UCSD-AML1 (cell line): ENCODE results near the gene SLC25A34.

Source experiments
- DNase-seq: peaks from one replicate; lab custom pipeline; 2025; ENCODE audit not compliant: unreplicated experiment; lab: John Stamatoyannopoulos, UW

SLC25A34 gene

GRCh38 chr1:15712168-15712567 lies 23.9 kb upstream of the SLC25A34 start:
- no peak for DNase-seq

DNA sequence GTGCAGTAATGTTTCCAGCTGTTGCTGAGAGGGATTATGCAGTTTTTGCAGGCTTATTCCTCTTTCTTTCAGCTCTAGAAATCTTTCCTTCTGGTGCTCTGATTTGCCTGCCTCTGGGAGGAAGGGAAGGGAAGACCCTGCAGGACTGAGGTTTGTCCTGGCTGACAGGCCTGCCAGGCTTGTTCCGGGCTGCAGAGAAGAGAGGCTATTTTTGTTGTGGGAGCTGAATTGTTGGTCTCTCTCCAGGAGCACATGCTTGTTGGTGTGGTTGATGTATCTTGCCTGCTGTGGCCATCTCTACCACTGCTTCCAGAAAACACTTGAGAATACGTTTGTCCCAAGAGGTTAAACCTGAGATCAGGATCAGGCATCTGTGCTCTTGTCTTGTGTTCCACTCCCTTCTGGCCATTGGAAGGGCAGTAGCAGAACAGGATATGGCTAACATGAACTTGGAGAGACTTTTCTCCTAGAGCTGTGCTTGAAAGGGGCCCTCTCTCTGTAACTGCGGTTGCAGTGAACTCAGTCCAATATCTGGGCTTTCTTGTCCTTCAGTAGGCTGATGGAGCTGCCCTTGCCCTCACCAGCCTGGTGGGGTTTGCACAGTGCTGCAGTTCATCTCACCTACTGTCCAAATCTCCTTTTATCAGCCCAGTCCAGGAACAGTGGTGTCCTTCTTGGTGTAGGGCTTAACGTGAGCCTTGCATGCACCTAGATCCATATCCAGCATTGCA lies 21.5 kb upstream of the SLC25A34 start:
- no peak for DNase-seq

DNA sequence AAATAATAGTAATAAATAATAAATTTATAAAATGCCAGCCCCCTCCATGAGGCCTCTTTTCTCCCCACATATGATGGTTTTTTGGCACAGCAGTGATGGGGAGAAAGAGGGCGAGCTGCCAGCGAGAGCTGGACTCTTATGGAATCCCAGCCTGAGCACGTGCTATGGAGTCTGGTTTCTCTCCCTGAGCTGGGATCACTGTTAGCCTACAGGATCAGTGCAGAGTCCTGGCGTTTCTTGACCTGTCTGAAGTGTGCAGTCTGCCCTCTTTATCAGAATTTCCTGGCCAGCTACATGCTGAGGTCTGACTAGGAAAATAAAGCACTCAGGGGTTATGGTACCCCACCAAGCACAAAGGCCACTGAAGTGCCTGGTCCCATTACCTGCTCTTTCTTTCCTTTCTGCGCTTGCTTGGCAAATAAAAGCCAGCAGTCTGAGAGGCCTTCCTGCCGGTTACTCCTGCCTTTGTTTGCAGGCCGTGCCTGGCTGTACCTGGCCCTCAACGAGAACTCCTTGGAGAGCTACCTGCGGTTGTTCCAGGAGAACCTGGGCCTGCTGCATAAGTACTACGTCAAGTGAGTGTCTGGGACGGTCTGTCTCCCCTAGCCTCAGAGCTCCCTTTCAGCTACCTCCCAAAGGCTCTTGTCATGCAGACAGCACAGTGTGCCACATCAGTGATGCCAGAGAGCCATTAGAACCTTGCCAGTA lies 18.5 kb upstream of the SLC25A34 start:
- DNase-seq: no peak

DNA sequence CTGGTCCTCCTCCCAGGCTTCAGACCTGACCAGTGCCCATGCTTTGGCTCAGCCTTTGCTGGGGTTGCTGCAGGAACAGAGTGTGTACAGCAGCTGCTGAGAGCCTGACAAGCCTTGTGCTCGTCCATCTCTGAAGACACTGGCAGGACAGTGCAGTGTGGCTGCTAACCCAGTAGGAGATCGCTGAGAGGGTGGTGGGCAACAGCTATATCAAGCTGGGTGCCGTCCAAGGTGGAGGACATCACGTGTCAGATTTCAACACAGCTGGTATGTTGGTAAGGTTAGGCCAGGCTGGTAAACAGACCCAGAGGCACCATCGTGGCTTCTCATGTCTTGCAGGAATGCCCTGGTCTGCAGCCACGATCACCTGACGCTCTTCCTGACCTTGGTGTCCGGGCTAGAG lies 17.9 kb upstream of the SLC25A34 start:
- no peak for DNase-seq

GRCh38 chr1:15719381-15720120 lies 16.5 kb upstream of the SLC25A34 start:
- no peak for DNase-seq

DNA sequence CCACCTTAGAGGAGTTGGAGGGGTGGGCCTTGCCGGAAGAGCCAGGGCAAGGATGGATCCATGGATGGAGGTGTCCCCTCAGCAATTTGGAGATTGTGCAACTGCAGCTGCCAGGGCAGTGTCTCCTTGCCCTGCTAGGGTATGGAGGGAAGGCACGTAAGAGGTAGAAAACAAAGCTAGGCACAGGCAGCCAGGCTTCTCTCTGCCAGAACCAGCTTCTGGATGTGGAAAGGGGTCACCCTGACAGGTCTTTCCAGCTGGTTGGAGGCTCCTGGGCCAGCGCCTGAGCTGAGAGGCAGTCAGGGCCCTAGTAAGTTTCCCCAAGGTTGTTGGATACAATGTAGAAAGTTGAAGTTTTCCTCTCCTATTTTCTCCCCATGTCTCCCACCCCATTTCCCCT lies 15.2 kb upstream of the SLC25A34 start:
- no peak for DNase-seq

GRCh38 chr1:15722411-15722810 lies 13.6 kb upstream of the SLC25A34 start:
- DNase-seq: no peak

DNA sequence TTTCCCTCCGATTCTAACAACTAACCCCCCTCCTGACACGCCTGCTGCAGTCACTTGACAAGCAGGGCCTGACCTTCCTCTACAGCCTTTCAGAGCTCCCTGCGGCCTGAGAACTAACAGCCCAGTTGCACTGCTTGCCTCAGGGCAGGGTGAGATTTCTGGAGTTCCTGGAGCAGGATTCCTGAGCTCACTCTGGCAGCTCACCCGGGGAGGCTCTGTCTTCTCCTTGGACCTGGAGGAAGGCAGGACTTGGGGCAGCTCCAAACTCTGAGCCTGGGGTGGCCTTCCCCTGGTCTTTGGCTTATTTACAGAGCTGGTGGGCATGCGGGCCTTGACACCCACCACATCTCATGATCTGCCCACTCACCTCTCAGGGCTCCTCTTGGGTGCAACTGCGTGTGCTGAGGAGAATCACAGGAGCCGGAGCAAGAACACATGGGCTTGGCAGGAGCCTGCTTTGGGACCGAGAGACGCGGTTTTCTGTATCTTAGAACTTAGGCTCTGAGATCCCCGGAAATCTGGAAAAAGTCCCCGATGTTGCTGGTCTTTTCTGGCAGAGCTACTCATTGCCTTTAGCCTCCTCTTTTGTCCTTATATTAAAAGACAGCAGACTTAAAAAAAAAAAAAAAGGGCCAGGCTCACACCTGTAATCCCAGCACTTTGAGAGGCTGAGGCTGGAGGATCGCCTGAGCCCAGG lies 13.1 kb upstream of the SLC25A34 start:
- DNase-seq: no peak

GRCh38 chr1:15723631-15724246 lies 12.3 kb upstream of the SLC25A34 start:
- DNase-seq: no peak

DNA sequence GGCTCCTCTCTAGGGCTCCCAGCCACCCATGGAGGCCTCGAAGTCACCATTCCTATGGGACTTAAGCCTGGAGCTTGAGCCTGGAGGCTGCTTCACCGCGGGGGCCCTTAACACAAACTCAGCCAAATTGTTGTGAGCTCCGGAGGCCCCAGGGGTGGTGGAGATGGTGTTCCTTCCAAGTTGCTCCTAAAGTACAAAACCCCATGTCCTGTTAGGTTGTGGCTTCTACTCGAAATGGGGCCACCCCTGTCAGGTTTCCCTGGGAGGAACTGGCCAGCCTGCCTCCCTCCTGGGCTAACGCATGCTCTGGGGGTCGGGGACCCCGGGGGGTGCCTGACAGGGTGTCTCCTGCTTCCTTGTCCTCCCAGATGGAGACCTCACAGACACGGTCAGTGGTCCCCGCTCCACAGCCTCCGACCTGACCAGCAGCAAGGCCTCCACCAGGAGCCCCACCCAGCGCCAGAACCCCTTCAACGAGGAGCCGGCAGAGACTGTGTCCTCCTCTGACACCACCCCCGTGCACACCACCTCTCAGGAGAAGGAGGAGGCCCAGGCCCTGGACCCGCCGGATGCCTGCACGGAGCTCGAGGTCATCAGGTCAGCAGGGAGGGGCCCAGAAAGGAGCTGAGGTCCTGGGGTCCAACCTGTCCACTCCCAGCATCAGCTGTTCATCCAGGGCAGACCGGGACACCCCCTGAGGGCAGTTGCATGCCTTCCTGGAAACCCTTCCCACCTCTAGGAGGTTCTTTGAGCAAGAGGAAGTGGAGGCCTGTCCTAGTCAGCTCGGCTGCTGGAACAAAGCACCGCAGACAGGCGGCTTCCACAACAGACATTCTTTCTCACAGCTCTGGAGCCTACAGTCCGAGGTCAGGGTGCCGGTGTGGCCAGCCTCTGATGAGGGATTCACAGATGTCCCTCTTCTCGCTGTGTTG lies 10.8 kb upstream of the SLC25A34 start:
- no peak for DNase-seq

GRCh38 chr1:15726508-15726907 lies 9.6 kb upstream of the SLC25A34 start:
- DNase-seq: no peak

DNA sequence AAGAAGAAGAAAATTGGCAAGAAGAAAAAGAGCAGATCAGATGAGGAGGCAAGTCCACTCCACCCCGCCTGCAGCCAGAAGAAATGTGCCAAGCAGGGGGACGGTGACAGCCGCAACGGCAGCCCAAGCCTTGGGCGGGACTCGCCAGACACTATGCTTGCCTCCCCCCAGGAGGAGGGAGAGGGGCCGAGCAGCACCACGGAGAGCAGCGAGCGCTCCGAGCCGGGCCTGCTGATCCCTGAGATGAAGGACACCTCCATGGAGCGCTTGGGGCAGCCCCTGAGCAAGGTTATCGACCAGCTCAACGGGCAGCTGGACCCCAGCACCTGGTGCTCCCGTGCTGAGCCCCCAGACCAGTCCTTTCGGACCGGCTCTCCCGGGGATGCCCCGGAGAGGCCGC lies 9.0 kb upstream of the SLC25A34 start:
- no peak for DNase-seq

GRCh38 chr1:15727424-15727823 lies 8.6 kb upstream of the SLC25A34 start:
- no peak for DNase-seq

- DNase-seq: no peak
Measured at GRCh38 chr1:15727866-15728534, 8.1 kb upstream of the SLC25A34 start.

DNA sequence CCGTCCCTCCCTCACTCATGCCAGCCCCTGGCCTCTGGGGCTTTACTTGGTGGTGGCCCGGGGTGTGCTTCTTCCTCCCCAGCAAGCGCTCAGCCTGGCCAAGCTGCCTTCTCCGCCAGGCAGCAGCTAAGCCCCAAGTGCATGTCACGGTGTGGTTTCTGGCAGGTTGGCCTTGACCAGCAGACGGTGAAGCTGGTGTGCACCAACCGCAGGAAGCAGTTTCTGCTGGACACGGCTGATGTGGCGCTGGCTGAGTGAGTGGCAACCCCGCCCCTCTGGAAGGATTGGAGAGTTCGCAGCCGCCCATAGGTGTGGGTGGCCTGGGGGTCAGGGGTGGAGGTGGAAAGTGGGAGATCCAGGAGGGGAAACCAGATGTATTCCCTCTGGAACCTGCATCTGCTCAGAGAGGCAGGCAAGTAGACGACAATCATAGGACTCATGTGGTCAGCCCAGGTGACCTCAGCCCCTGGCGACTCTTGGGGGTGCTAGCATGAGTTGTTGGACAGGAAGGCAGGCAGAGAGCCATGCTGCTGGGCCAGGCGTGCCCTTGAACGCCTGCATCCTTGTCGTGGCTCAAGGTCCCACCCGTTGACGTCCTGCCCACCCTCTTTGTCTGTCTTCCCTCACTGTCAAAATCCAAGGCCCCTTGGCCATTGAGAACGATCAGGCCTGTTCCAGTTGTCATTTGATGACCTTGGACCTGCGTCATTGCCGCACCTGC lies 7.0 kb upstream of the SLC25A34 start:
- DNase-seq: no peak

GRCh38 chr1:15730423-15730822 lies 5.6 kb upstream of the SLC25A34 start:
- DNase-seq: no peak

- no peak for DNase-seq
Measured at GRCh38 chr1:15730936-15731335, 5.1 kb upstream of the SLC25A34 start.

- no peak for DNase-seq
Measured at GRCh38 chr1:15731735-15732685, 4.0 kb upstream of the SLC25A34 start.
